ENCODE measurements around the gene TUSC2. TPM values are rescaled to one million over a fixed set of nuclear protein-coding genes. Genes with fewer than 3 reads are reported as not detected.

The TUSC2 gene
- total and polyA plus RNA-seq, 2 donors (not counting 1 experiment from before 2014, with no cell fraction given), result 28.2 to 29.3 TPM

DNA sequence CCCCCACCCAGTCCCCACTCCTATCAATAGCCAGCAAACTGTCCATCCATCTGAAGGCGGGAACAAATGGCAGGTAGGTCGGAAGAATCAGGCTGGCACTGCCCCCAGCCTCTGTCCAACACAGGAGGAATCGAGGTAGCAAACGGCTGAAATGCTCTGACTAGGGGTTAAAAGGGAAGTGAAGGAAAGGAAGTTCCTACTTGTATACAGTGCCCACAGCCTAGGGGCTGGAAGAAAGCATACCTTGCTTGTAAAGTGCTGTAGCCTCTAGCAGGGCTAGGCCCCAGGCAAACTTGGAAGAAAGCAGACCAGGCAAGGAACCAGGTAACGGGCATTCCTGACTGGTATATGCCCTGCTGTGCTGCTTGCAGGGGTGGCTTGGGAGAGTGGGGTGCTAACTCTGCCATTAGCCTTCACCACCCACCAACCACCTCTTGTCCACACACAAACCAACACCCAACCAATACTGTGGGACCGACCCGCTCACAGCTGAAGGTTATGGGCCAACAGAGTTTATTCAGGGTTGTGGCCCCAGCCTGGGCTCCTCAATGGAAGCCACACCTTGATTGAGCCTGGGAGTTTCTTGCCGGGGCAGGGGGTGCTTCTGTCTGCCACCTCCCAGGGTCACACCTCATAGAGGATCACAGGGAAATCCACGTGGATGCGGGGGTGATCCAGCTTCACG, 2.4 kb downstream of the TUSC2 start:
- no peak overlapping the region for H3K27ac ChIP-seq (ENCODE audit: low read length in 2 of 2)
- no peaks in the 10 kb centered on the region for H3K27me3 ChIP-seq (replicated peaks in 1 of 4; ENCODE audit: control extremely low read depth in 1 of 4, control insufficient read depth in 3 of 4, insufficient read depth in 4 of 4, low read length in 3 of 4)
- H3K4me2 ChIP-seq (replicated peaks; ENCODE audit: low read depth, low read length, poor library complexity, severe bottlenecking), result no peak overlapping the region
- H3K4me1 ChIP-seq (ENCODE audit: control insufficient read depth in 2 of 2, insufficient read depth in 2 of 2, low read length in 2 of 2), result peaks cover 20 to 36% of the 10 kb centered on the region in 2 donors
- peaks cover 34% of the 10 kb centered on the region for H3K4me1 Mint-ChIP-seq
- WGBS (ENCODE audit: insufficient coverage), result 96% methylated on average over 6 of the region's 11 CpGs
- no peak overlapping the region for H3K4me3 ChIP-seq (ENCODE audit: control extremely low read depth in 1 of 5, extremely low read depth in 1 of 5, insufficient read depth in 1 of 5, low read depth in 2 of 5, low read length in 4 of 5)
- peaks cover 26% of the 10 kb centered on the region for H3K79me2 ChIP-seq (ENCODE audit: control insufficient read depth, insufficient read depth, low read length)
- H4K20me1 ChIP-seq (ENCODE audit: control insufficient read depth, insufficient read depth, low read length, poor library complexity, severe bottlenecking), result peaks cover 11% of the 10 kb centered on the region
- ChIA-PET CTCF (interaction anchor here (1.5 to 3.4 kb wide), 7 partner anchors 10 to 99 kb away, joined by 4 to 28 read pairs (median 11); partner anchors contain the start of genes HYAL3, IFRD2 and NAA80), POLR2A (interaction anchor here (1.2 to 2.9 kb wide), 2 partner anchors 11 to 12 kb away, joined by 3 to 16 read pairs; no protein-coding TSS in a partner anchor)
- no peaks in the 10 kb centered on the region for H3K27me3 Mint-ChIP-seq
- H3K9ac ChIP-seq (ENCODE audit: low read length), result no peak overlapping the region
- peaks cover 0 to 3% (median 0%) of the 10 kb centered on the region in 3 donors for H3K9me3 ChIP-seq (ENCODE audit: control extremely low read depth in 1 of 3, control insufficient read depth in 2 of 3, insufficient read depth in 1 of 3, low read length in 2 of 3)
- peak overlapping the region; percentile 26 for H3K4me3 Mint-ChIP-seq
- no peak overlapping the region for H3K27ac Mint-ChIP-seq
- intact Hi-C loops (cut with micrococcal nuclease), result no loop called here
- H3K36me3 ChIP-seq (replicated peaks in 1 of 2; ENCODE audit: control extremely low read depth in 1 of 2, control insufficient read depth in 1 of 2, extremely low read depth in 1 of 2, insufficient read depth in 2 of 2, low read length in 1 of 2), result peaks cover 0 to 33% of the 10 kb centered on the region in 2 experiments
- H3K9me3 Mint-ChIP-seq (ENCODE audit: insufficient read depth), result no peaks in the 10 kb centered on the region
- no peak overlapping the region for H2AFZ ChIP-seq (ENCODE audit: insufficient read depth, low read depth, low read length, poor library complexity, severe bottlenecking)
- ATAC-seq (ENCODE audit: low read depth) (no peak), DNase-seq (no peak)
- TF ChIP-seq, protein P1, sequence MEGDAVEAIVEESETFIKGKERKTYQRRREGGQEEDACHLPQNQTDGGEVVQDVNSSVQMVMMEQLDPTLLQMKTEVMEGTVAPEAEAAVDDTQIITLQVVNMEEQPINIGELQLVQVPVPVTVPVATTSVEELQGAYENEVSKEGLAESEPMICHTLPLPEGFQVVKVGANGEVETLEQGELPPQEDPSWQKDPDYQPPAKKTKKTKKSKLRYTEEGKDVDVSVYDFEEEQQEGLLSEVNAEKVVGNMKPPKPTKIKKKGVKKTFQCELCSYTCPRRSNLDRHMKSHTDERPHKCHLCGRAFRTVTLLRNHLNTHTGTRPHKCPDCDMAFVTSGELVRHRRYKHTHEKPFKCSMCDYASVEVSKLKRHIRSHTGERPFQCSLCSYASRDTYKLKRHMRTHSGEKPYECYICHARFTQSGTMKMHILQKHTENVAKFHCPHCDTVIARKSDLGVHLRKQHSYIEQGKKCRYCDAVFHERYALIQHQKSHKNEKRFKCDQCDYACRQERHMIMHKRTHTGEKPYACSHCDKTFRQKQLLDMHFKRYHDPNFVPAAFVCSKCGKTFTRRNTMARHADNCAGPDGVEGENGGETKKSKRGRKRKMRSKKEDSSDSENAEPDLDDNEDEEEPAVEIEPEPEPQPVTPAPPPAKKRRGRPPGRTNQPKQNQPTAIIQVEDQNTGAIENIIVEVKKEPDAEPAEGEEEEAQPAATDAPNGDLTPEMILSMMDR (IDR thresholded peaks at IDR 0.05), result no peak
- no peak for TF ChIP-seq EZH2 (IDR thresholded peaks at IDR 0.05; ENCODE audit: borderline replicate concordance, insufficient read depth, low read depth, low read length, poor library complexity, severe bottlenecking)

DNA sequence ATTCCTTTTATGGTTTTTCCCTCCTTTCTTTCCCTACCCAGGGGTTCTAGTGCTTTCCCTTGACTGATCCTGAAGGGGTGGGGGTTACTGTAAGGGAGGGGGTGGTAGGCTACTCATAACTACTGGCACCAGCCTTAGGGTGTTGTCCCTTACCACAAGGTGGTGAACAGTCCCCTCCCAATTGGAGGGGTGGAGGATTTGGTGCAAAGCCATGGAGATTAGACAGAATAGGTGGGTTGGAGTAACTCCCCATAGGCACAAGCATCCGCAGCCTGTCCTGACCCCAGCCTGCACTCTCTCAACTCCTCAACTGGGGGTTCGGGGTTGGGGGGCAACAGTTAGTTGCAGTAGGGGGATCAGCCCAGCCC, 2.9 kb downstream of the TUSC2 start:
- peak overlapping the region; percentile 26 for H3K4me3 Mint-ChIP-seq
- peaks cover 39% of the 10 kb centered on the region for H3K4me1 Mint-ChIP-seq
- Histone ChIP-seq H3K9ac (ENCODE audit: low read length) (no peak overlapping the region), H3K36me3 (replicated peaks in 1 of 2; ENCODE audit: control extremely low read depth in 1 of 2, control insufficient read depth in 1 of 2, extremely low read depth in 1 of 2, insufficient read depth in 2 of 2, low read length in 1 of 2) (peaks cover 0 to 27% of the 10 kb centered on the region in 2 experiments), H3K79me2 (ENCODE audit: control insufficient read depth, insufficient read depth, low read length) (peaks cover 21% of the 10 kb centered on the region), H3K4me1 (ENCODE audit: control insufficient read depth in 2 of 2, insufficient read depth in 2 of 2, low read length in 2 of 2) (peaks cover 25 to 41% of the 10 kb centered on the region in 2 donors), H2AFZ (ENCODE audit: insufficient read depth, low read depth, low read length, poor library complexity, severe bottlenecking) (no peak overlapping the region), H3K9me3 (ENCODE audit: control extremely low read depth in 1 of 3, control insufficient read depth in 2 of 3, insufficient read depth in 1 of 3, low read length in 2 of 3) (peaks cover 0 to 3% (median 0%) of the 10 kb centered on the region in 3 donors), H3K27ac (ENCODE audit: low read length in 2 of 2) (no peak overlapping the region), H3K4me2 (replicated peaks; ENCODE audit: low read depth, low read length, poor library complexity, severe bottlenecking) (no peak overlapping the region), H3K27me3 (replicated peaks in 1 of 4; ENCODE audit: control extremely low read depth in 1 of 4, control insufficient read depth in 3 of 4, insufficient read depth in 4 of 4, low read length in 3 of 4) (no peaks in the 10 kb centered on the region), H4K20me1 (ENCODE audit: control insufficient read depth, insufficient read depth, low read length, poor library complexity, severe bottlenecking) (peaks cover 11% of the 10 kb centered on the region), H3K4me3 (ENCODE audit: control extremely low read depth in 1 of 5, extremely low read depth in 1 of 5, insufficient read depth in 1 of 5, low read depth in 2 of 5, low read length in 4 of 5) (no peak overlapping the region)
- no peaks in the 10 kb centered on the region for H3K27me3 Mint-ChIP-seq
- intact Hi-C loops (cut with micrococcal nuclease), result no loop called here
- CTCF ChIA-PET, result interaction anchor here (0.7 to 3.1 kb wide), 11 partner anchors 10 to 99 kb away, joined by 3 to 28 read pairs (median 6); partner anchors contain the start of genes HYAL3, IFRD2 and NAA80
- DNase-seq, result no peak
- no peak overlapping the region for H3K27ac Mint-ChIP-seq
- H3K9me3 Mint-ChIP-seq (ENCODE audit: insufficient read depth), result no peaks in the 10 kb centered on the region
- no CpG with 5 or more reads among the region's 2 CpGs for WGBS (ENCODE audit: insufficient coverage)
- ATAC-seq (ENCODE audit: low read depth), result no peak
- TF ChIP-seq, protein P1 (IDR thresholded peaks at IDR 0.05), result no peak
- no peak for TF ChIP-seq EZH2 (IDR thresholded peaks at IDR 0.05; ENCODE audit: borderline replicate concordance, insufficient read depth, low read depth, low read length, poor library complexity, severe bottlenecking)
- POLR2A ChIA-PET, result interaction anchor here (2.9 kb wide), 1 partner anchor 12 kb away, joined by 16 read pairs; no protein-coding TSS in a partner anchor
